T-helper 2 cell treated with Interferon-gamma antibody and Interleukin-4, amounts not matched to agents 5 μg/mL and 100 μg/mL, for 36 hours (primary cell): ENCODE measurements around the gene ATF3.

Experiments
- DNase-seq: peaks from one replicate; pipeline ENCODE4 v3.0.0; 2021; ENCODE audit warnings: low spot score
- H3K27ac Mint-ChIP-seq: one replicate; pipeline ENCODE4 v1.8.0; 2021; ENCODE audit warnings: mild to moderate bottlenecking, mixed read lengths
- H3K27me3 Mint-ChIP-seq: one replicate; pipeline ENCODE4 v1.8.0; 2021; ENCODE audit warnings: low read depth, mixed read lengths
- H3K36me3 Mint-ChIP-seq: one replicate; pipeline ENCODE4 v1.8.0; 2021; ENCODE audit warnings: low read depth, mixed read lengths
- H3K4me1 Mint-ChIP-seq: one replicate; pipeline ENCODE4 v1.8.0; 2021; ENCODE audit warnings: low read depth, mixed read lengths
- H3K4me3 Mint-ChIP-seq: one replicate; pipeline ENCODE4 v1.8.0; 2022; ENCODE audit warnings: mild to moderate bottlenecking, moderate library complexity, mixed read lengths
- H3K9me3 Mint-ChIP-seq: one replicate; pipeline ENCODE4 v1.8.0; 2021; ENCODE audit warnings: mixed read lengths

Gene ATF3

GRCh38 chr1:212595229-212595628 lies 13.3 kb upstream of the ATF3 start:
- H3K27me3 Mint-ChIP-seq, result peaks cover 15% of the 10 kb centered on the region
- peak overlapping the region; percentile 96 for H3K27ac Mint-ChIP-seq
- peak overlapping the region; percentile 15 for H3K4me3 Mint-ChIP-seq
- no peaks in the 10 kb centered on the region for H3K9me3 Mint-ChIP-seq
- no peak for DNase-seq
- H3K36me3 Mint-ChIP-seq, result no peaks in the 10 kb centered on the region
- peaks cover 23% of the 10 kb centered on the region for H3K4me1 Mint-ChIP-seq

- Mint-ChIP-seq H3K27me3 (peaks cover 7% of the 10 kb centered on the region), H3K27ac (peak overlapping the region; percentile 96), H3K4me3 (peak overlapping the region; percentile 72), H3K36me3 (no peaks in the 10 kb centered on the region), H3K9me3 (no peaks in the 10 kb centered on the region), H3K4me1 (peaks cover 26% of the 10 kb centered on the region)
- peak; percentile 63 for DNase-seq
Observed at GRCh38 chr1:212595787-212596714, 12.5 kb upstream of the ATF3 start.

GRCh38 chr1:212596798-212597197 lies 11.8 kb upstream of the ATF3 start:
- Mint-ChIP-seq H3K9me3 (no peaks in the 10 kb centered on the region), H3K27ac (peak overlapping the region; percentile 96), H3K4me1 (peaks cover 28% of the 10 kb centered on the region), H3K4me3 (peak overlapping the region; percentile 72), H3K27me3 (peaks cover 6% of the 10 kb centered on the region), H3K36me3 (no peaks in the 10 kb centered on the region)
- no peak for DNase-seq

GRCh38 chr1:212597487-212597886 lies 11.1 kb upstream of the ATF3 start:
- peak overlapping the region; percentile 83 for H3K27ac Mint-ChIP-seq
- H3K4me3 Mint-ChIP-seq, result no peak overlapping the region
- no peaks in the 10 kb centered on the region for H3K9me3 Mint-ChIP-seq
- no peak for DNase-seq
- H3K27me3 Mint-ChIP-seq, result peaks cover 10% of the 10 kb centered on the region
- H3K4me1 Mint-ChIP-seq, result peaks cover 28% of the 10 kb centered on the region
- H3K36me3 Mint-ChIP-seq, result no peaks in the 10 kb centered on the region

- Mint-ChIP-seq H3K4me1 (peaks cover 30% of the 10 kb centered on the region), H3K9me3 (no peaks in the 10 kb centered on the region), H3K4me3 (no peak overlapping the region), H3K36me3 (no peaks in the 10 kb centered on the region), H3K27ac (no peak overlapping the region), H3K27me3 (peaks cover 34% of the 10 kb centered on the region)
- DNase-seq, result no peak
Observed at GRCh38 chr1:212600071-212600915, 8.3 kb upstream of the ATF3 start.

- Mint-ChIP-seq H3K27me3 (peaks cover 41% of the 10 kb centered on the region), H3K27ac (no peak overlapping the region), H3K4me1 (peaks cover 30% of the 10 kb centered on the region), H3K9me3 (no peaks in the 10 kb centered on the region), H3K36me3 (no peaks in the 10 kb centered on the region), H3K4me3 (no peak overlapping the region)
- no peak for DNase-seq
Observed at GRCh38 chr1:212600980-212601379, 7.6 kb upstream of the ATF3 start.

- Mint-ChIP-seq H3K4me1 (peaks cover 30% of the 10 kb centered on the region), H3K27me3 (peaks cover 46% of the 10 kb centered on the region), H3K4me3 (no peak overlapping the region), H3K9me3 (no peaks in the 10 kb centered on the region), H3K27ac (no peak overlapping the region), H3K36me3 (no peaks in the 10 kb centered on the region)
- DNase-seq, result no peak
Observed at GRCh38 chr1:212601524-212601923, 7.0 kb upstream of the ATF3 start.

GRCh38 chr1:212605441-212606394 lies 2.8 kb upstream of the ATF3 start:
- Mint-ChIP-seq H3K4me1 (peaks cover 38% of the 10 kb centered on the region), H3K27ac (no peak overlapping the region), H3K9me3 (no peaks in the 10 kb centered on the region), H3K27me3 (peaks cover 60% of the 10 kb centered on the region), H3K4me3 (peak overlapping the region; percentile 46), H3K36me3 (peaks cover 4% of the 10 kb centered on the region)
- no peak for DNase-seq

GRCh38 chr1:212606395-212607205 lies 2.0 kb upstream of the ATF3 start:
- Mint-ChIP-seq H3K36me3 (peaks cover 4% of the 10 kb centered on the region), H3K9me3 (no peaks in the 10 kb centered on the region), H3K27me3 (peaks cover 59% of the 10 kb centered on the region), H3K27ac (peak overlapping the region; percentile 83), H3K4me1 (peaks cover 40% of the 10 kb centered on the region), H3K4me3 (peak overlapping the region; percentile 91)
- DNase-seq, result peak; percentile 42

GRCh38 chr1:212607206-212607912 lies 1.2 kb upstream of the ATF3 start:
- no peaks in the 10 kb centered on the region for H3K9me3 Mint-ChIP-seq
- H3K36me3 Mint-ChIP-seq, result peaks cover 4% of the 10 kb centered on the region
- H3K4me1 Mint-ChIP-seq, result peaks cover 40% of the 10 kb centered on the region
- DNase-seq, result peak; percentile 35
- H3K4me3 Mint-ChIP-seq, result peak overlapping the region; percentile 91
- peaks cover 52% of the 10 kb centered on the region for H3K27me3 Mint-ChIP-seq
- H3K27ac Mint-ChIP-seq, result peak overlapping the region; percentile 98

- Mint-ChIP-seq H3K27me3 (peaks cover 47% of the 10 kb centered on the region), H3K4me1 (peaks cover 46% of the 10 kb centered on the region)
- DNase-seq, result no peak
Observed at GRCh38 chr1:212607913-212608391, 609 bp upstream of the ATF3 start.

More at GRCh38 chr1:212607913-212608391, 609 bp upstream of the ATF3 start:
- H3K4me3 Mint-ChIP-seq, result peak overlapping the region; percentile 91
- H3K9me3 Mint-ChIP-seq, result no peaks in the 10 kb centered on the region
- H3K27ac Mint-ChIP-seq, result peak overlapping the region; percentile 98
- peaks cover 4% of the 10 kb centered on the region for H3K36me3 Mint-ChIP-seq
